GM12878 (cell line): ENCODE results near the gene MMP19. TPM values are rescaled to one million over a fixed set of nuclear protein-coding genes. Genes with fewer than 3 reads are reported as not detected.

ENCODE experiments used
- ATAC-seq: fragments of 200-7000 bp; cut with Tn5 transposase; 3 replicates; pipeline ENCODE4 v1.9.1; 2020; ENCODE audit warnings: mild to moderate bottlenecking, moderate library complexity
- BruUV-seq: library from RNA; stranded (reverse); fragments of 400-500 nt; replicated peaks from 2 replicates; lab custom pipeline; 2021; lab: Mats Ljungman, UMichigan
- CTCF ChIA-PET: fragments of 300-600 bp; sonication (Branson Sonifier 250); formaldehyde crosslinking; extraction: SDS; loops from one replicate; lab custom pipeline; 2021; ENCODE audit warnings: inconsistent platforms; lab: Yijun Ruan, JAX
- POLR2A ChIA-PET: fragments of 350-600 bp; formaldehyde crosslinking; extraction: SDS; loops from one replicate; lab custom pipeline; 2021; ENCODE audit warnings: inconsistent platforms; lab: Charles Lee
- RAD21 ChIA-PET: fragments of 300-600 bp; sonication (Branson Sonifier 250); formaldehyde crosslinking; loops from one replicate; lab custom pipeline; 2023; ENCODE audit warnings: antibody characterized with exemption; ENCODE audit not compliant: unreplicated experiment; lab: Charles Lee
- SMC1A ChIA-PET: fragments of 300-600 bp; sonication (Branson Sonifier 250); formaldehyde crosslinking; loops from one replicate; lab custom pipeline; 2023; ENCODE audit not compliant: unreplicated experiment, uncharacterized antibody; lab: Charles Lee
- DNase-seq: peaks from one replicate; pipeline ENCODE4 v3.0.0-alpha.2; 2011; ENCODE audit warnings: low read depth, low spot score
- FAIRE-seq: peaks from 3 replicates; lab custom pipeline; 2011; peaks lifted over from hg19 to GRCh38; lab: Jason Lieb, UNC
- H2AFZ ChIP-seq: 2 replicates; pipeline ENCODE4 v1.6.0; 2011; ENCODE audit warnings: low read depth, low read length, control low read depth; ENCODE audit not compliant: control insufficient read depth
- H3K27ac ChIP-seq: 2 replicates; pipeline ENCODE4 v1.5.1; 2011; ENCODE audit warnings: control low read depth; ENCODE audit not compliant: control insufficient read depth, insufficient read depth
- H3K27me3 ChIP-seq, 2 experiments: replicated peaks in 1 of 2; 2 replicates each; pipeline versions ENCODE4 v1.6.0 to v1.6.1; 2011; ENCODE audit warnings: low read length in 1 of 2; ENCODE audit not compliant: control insufficient read depth in 2 of 2, insufficient read depth in 2 of 2
- H3K36me3 ChIP-seq, 2 experiments: 2 replicates each; pipeline ENCODE4 v1.5.1; 2011; ENCODE audit warnings: low read length in 1 of 2; ENCODE audit not compliant: control insufficient read depth in 2 of 2, insufficient read depth in 2 of 2
- H3K4me1 ChIP-seq: 2 replicates; pipeline ENCODE4 v1.6.1; 2011; ENCODE audit warnings: mild to moderate bottlenecking, low read length, moderate library complexity, mixed read lengths; ENCODE audit not compliant: control insufficient read depth, insufficient read depth
- H3K4me2 ChIP-seq: 2 replicates; pipeline ENCODE4 v1.6.0; 2011; ENCODE audit warnings: control low read depth; ENCODE audit not compliant: control insufficient read depth, insufficient read depth
- H3K4me3 ChIP-seq: fragments of 200-600 bp; sonication (generic); 2 replicates; pipeline ENCODE4 v1.5.1; 2016
- H3K79me2 ChIP-seq: 2 replicates; pipeline ENCODE4 v1.6.0; 2011; ENCODE audit warnings: low read length; ENCODE audit not compliant: control insufficient read depth, insufficient read depth
- H3K9ac ChIP-seq: 2 replicates; pipeline ENCODE4 v1.8.0; 2011; ENCODE audit warnings: low read length, control low read depth, mixed read lengths; ENCODE audit not compliant: control insufficient read depth, insufficient read depth
- H3K9me3 ChIP-seq: replicated peaks from 3 replicates; pipeline ENCODE4 v1.5.1; 2011; ENCODE audit warnings: mild to moderate bottlenecking, low read length; ENCODE audit not compliant: control insufficient read depth, insufficient read depth
- H4K20me1 ChIP-seq: 2 replicates; pipeline ENCODE4 v1.6.0; 2011; ENCODE audit not compliant: control insufficient read depth, insufficient read depth
- CREB1 ChIP-seq: IDR thresholded peaks from 2 replicates; pipeline ENCODE4 v1.6.1; 2012; ENCODE audit warnings: low read depth, mild to moderate bottlenecking, inconsistent platforms
- IKZF2 ChIP-seq, 2 experiments: fragments of 450-650 bp; IDR thresholded peaks; 2 replicates each; pipeline ENCODE4 v1.6.1; 2017; ENCODE audit warnings: mild to moderate bottlenecking in 2 of 2, moderate library complexity in 2 of 2
- MEF2B ChIP-seq: fragments of 450-650 bp; IDR thresholded peaks from 2 replicates; pipeline ENCODE4 v1.6.1; 2018; ENCODE audit warnings: mild to moderate bottlenecking, moderate library complexity; ENCODE audit not compliant: partially characterized antibody, poor library complexity, severe bottlenecking
- NFIC ChIP-seq: IDR thresholded peaks from 2 replicates; pipeline ENCODE4 v1.6.1; 2012; ENCODE audit warnings: low read depth, mild to moderate bottlenecking, inconsistent platforms, low read length, moderate library complexity
- PAX5 ChIP-seq: IDR thresholded peaks from 2 replicates; pipeline ENCODE4 v1.6.1; 2011; ENCODE audit warnings: low read depth, low read length, borderline replicate concordance
- SMAD5 ChIP-seq: IDR thresholded peaks from 2 replicates; pipeline ENCODE4 v1.6.1; 2016; ENCODE audit warnings: antibody characterized with exemption, low read depth
- WGBS: methylation state at CpG from one replicate; pipeline ENCODE4 v1.1.6; 2016; ENCODE audit warnings: low lambda C conversion rate; ENCODE audit not compliant: insufficient replicate concordance, insufficient coverage; ENCODE audit errors: missing lambda C conversion rate; 5-methylcytosine and 5-hydroxymethylcytosine counted together
- in situ Hi-C: fragments of 300-500 bp; cut with MboI; formaldehyde crosslinking; loops from 9 replicates; pipeline ENCODE4 v1.14.3; 2018; ENCODE audit warnings: mixed read lengths
- intact Hi-C: fragments of 100-400 bp; cut with micrococcal nuclease; formaldehyde crosslinking; loops from one replicate; pipeline ENCODE4 v1.14.2; 2022; ENCODE audit not compliant: unreplicated experiment
- polyA plus RNA-seq, 11 experiments: library from polyadenylated mRNA; depleted of rRNA in 4 of 11; unstranded in 6 of 11; stranded (reverse) in 5 of 11; fragments of >200 nt; fragmentation: Nextera tagmentation in 4 of 11; fragmentation: Illumina TruSeq in 1 of 11; extraction: Ambion mirVana in 4 of 11; extraction: Trizol in 1 of 11; gene quantifications; 1 replicate in 1 of 11; 2 replicates in 10 of 11; pipeline versions ENCODE4 v1.2.1 to v1.2.3, GENCODE V29; 2011 to 2016; ENCODE audit warnings: inconsistent platforms in 2 of 11, missing spikeins in 2 of 11, low read depth in 1 of 11
- total RNA-seq, 4 experiments: library from RNA; depleted of rRNA in 3 of 4; stranded (reverse); fragments of >200 nt in 3 of 4; fragmentation: Illumina TruSeq in 1 of 4; extraction: Trizol in 1 of 4; gene quantifications; 2 replicates each; pipeline versions ENCODE4 v1.2.1 to v1.2.3, GENCODE V29; 2013 to 2021
- TF ChIP-seq, protein P1 (sequence below): IDR thresholded peaks from 2 replicates; pipeline ENCODE4 v1.6.1; 2011; ENCODE audit warnings: borderline replicate concordance, low read depth, mild to moderate bottlenecking, moderate library complexity, mixed read lengths, low read length; ENCODE audit not compliant: insufficient read depth; ENCODE audit errors: extremely low read length
- TF ChIP-seq, protein P2 (sequence below): IDR thresholded peaks from 2 replicates; pipeline ENCODE4 v1.6.1; 2012; ENCODE audit warnings: low read length, inconsistent platforms
- TF ChIP-seq, protein P3 (sequence below): fragments of 450-650 bp; IDR thresholded peaks from 2 replicates; pipeline ENCODE4 v1.6.1; 2018; ENCODE audit warnings: borderline replicate concordance, mild to moderate bottlenecking; ENCODE audit not compliant: partially characterized antibody
- TF ChIP-seq, protein P4 (sequence below): fragments of 450-650 bp; IDR thresholded peaks from 2 replicates; pipeline ENCODE4 v1.6.1; 2017; ENCODE audit warnings: mild to moderate bottlenecking, moderate library complexity

Gene MMP19
- total and polyA plus RNA-seq, 10 of the 15 experiments (the other 5 are each of a cell fraction or from before 2014, with no cell fraction given), result 0.03 to 0.04 (median 0.04) TPM; not detected in 7

DNA sequence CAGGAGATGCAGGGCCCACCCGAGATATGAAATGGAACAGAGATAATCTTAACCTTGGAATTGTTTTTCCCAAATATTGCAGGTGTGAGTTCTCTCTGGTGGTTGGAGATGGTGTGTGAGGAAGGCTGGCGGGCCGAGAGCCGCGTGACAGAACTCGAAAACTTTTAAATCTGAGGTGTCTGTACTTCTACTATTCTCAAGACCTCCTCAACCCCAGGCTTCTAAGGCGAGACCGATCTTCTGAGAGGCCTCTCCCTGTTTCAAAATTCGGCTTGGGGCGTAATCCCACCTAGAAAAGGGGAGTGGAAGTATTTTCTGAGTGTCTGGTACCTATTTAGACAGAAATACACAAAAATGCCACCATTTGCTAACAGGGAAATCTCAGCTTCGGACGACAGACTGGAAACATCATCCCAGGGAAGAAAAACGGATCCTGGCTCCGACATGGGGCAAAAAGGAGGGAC, 25.8 kb downstream of the MMP19 start:
- no peak for DNase-seq
- Histone ChIP-seq H3K9ac (peak overlapping the region; percentile 86), H3K4me2 (peak overlapping the region; percentile 69), H4K20me1 (no peaks in the 10 kb centered on the region), H3K36me3 (peaks cover 5 to 23% of the 10 kb centered on the region in 2 experiments), H3K4me3 (peak overlapping the region; percentile 85), H3K9me3 (no peaks in the 10 kb centered on the region), H2AFZ (peak overlapping the region; percentile 97), H3K27me3 (no peaks in the 10 kb centered on the region), H3K4me1 (peaks cover 10% of the 10 kb centered on the region; the same call in 1 of the 2 replicates), H3K79me2 (peaks cover 65% of the 10 kb centered on the region), H3K27ac (peak overlapping the region; percentile 92)
- intact Hi-C loops, result loop anchor here (2.0 kb wide), 2 partner anchors 78 to 110 kb away; partner anchors contain the start of gene PYM1
- TSS peak; percentile 80 for BruUV-seq
- in situ Hi-C loops, result no loop called here
- TF ChIP-seq, protein P1, sequence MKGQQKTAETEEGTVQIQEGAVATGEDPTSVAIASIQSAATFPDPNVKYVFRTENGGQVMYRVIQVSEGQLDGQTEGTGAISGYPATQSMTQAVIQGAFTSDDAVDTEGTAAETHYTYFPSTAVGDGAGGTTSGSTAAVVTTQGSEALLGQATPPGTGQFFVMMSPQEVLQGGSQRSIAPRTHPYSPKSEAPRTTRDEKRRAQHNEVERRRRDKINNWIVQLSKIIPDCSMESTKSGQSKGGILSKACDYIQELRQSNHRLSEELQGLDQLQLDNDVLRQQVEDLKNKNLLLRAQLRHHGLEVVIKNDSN, result no peak
- peak; percentile 18; the same call in 1 of the 2 replicates for TF ChIP-seq NFIC
- 0 out of 2 replicates have a peak, but pooled peaks have one; percentile 11 for TF ChIP-seq CREB1
- no peak for TF ChIP-seq SMAD5
- TF ChIP-seq, protein P2, sequence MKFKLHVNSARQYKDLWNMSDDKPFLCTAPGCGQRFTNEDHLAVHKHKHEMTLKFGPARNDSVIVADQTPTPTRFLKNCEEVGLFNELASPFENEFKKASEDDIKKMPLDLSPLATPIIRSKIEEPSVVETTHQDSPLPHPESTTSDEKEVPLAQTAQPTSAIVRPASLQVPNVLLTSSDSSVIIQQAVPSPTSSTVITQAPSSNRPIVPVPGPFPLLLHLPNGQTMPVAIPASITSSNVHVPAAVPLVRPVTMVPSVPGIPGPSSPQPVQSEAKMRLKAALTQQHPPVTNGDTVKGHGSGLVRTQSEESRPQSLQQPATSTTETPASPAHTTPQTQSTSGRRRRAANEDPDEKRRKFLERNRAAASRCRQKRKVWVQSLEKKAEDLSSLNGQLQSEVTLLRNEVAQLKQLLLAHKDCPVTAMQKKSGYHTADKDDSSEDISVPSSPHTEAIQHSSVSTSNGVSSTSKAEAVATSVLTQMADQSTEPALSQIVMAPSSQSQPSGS, result 0 out of 2 replicates have a peak, but pooled peaks have one; percentile 53
- peak; percentile 40 to 71; a peak in 2 of 4 replicates for TF ChIP-seq IKZF2 (IDR thresholded peaks at IDR 0.05)
- TF ChIP-seq PAX5, result no peak
- TF ChIP-seq, protein P3, sequence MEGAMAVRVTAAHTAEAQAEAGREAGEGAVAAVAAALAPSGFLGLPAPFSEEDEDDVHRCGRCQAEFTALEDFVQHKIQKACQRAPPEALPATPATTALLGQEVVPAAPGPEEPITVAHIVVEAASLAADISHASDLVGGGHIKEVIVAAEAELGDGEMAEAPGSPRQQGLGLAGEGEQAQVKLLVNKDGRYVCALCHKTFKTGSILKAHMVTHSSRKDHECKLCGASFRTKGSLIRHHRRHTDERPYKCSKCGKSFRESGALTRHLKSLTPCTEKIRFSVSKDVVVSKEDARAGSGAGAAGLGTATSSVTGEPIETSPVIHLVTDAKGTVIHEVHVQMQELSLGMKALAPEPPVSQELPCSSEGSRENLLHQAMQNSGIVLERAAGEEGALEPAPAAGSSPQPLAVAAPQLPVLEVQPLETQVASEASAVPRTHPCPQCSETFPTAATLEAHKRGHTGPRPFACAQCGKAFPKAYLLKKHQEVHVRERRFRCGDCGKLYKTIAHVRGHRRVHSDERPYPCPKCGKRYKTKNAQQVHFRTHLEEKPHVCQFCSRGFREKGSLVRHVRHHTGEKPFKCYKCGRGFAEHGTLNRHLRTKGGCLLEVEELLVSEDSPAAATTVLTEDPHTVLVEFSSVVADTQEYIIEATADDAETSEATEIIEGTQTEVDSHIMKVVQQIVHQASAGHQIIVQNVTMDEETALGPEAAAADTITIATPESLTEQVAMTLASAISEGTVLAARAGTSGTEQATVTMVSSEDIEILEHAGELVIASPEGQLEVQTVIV, result no peak
- TF ChIP-seq, protein P4, sequence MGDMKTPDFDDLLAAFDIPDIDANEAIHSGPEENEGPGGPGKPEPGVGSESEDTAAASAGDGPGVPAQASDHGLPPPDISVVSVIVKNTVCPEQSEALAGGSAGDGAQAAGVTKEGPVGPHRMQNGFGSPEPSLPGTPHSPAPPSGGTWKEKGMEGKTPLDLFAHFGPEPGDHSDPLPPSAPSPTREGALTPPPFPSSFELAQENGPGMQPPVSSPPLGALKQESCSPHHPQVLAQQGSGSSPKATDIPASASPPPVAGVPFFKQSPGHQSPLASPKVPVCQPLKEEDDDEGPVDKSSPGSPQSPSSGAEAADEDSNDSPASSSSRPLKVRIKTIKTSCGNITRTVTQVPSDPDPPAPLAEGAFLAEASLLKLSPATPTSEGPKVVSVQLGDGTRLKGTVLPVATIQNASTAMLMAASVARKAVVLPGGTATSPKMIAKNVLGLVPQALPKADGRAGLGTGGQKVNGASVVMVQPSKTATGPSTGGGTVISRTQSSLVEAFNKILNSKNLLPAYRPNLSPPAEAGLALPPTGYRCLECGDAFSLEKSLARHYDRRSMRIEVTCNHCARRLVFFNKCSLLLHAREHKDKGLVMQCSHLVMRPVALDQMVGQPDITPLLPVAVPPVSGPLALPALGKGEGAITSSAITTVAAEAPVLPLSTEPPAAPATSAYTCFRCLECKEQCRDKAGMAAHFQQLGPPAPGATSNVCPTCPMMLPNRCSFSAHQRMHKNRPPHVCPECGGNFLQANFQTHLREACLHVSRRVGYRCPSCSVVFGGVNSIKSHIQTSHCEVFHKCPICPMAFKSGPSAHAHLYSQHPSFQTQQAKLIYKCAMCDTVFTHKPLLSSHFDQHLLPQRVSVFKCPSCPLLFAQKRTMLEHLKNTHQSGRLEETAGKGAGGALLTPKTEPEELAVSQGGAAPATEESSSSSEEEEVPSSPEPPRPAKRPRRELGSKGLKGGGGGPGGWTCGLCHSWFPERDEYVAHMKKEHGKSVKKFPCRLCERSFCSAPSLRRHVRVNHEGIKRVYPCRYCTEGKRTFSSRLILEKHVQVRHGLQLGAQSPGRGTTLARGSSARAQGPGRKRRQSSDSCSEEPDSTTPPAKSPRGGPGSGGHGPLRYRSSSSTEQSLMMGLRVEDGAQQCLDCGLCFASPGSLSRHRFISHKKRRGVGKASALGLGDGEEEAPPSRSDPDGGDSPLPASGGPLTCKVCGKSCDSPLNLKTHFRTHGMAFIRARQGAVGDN, result no peak
- TF ChIP-seq MEF2B, result peak; percentile 27
- no peak for FAIRE-seq
- SMC1A ChIA-PET, result interaction anchor here (0.9 to 6.4 kb wide), 24 partner anchors 10 to 288 kb away, joined by 3 to 41 read pairs (median 4); partner anchors contain the start of genes DNAJC14, GDF11, PYM1 and RAB5B
- ATAC-seq, result no peak
- 0% methylated on average over 14 of the region's 14 CpGs for WGBS
- CTCF ChIA-PET, result interaction anchor here (0.8 to 7.2 kb wide), 16 partner anchors 8 to 288 kb away, joined by 3 to 89 read pairs (median 6); partner anchors contain the start of genes DNAJC14, PA2G4 and SUOX
- POLR2A ChIA-PET, result interaction anchor here (0.6 to 6.5 kb wide), 14 partner anchors 12 to 160 kb away, joined by 3 to 103 read pairs (median 6); partner anchors contain the start of genes CD63, DGKA, DNAJC14 and RAB5B
- RAD21 ChIA-PET, result interaction anchor here (1.0 to 4.2 kb wide), 18 partner anchors 10 to 1641 kb away, joined by 3 to 36 read pairs (median 6); partner anchors contain the start of genes DGKA, DNAJC14, GDF11 and RAB5B
